HEK293T (cell line): Measurements from ENCODE around the gene ADAMTS19.
"Not testable (repeated sequence)": the region's sequence is repeated elsewhere in the genome, so short reads cannot be mapped to it uniquely, and the experiment has no call there.

ENCODE experiments used
- CTCF ChIA-PET: fragments of 350-600 bp; formaldehyde crosslinking; extraction: SDS; loops from one replicate; lab custom pipeline; 2021; ENCODE audit warnings: antibody characterized with exemption, inconsistent platforms; lab: Yijun Ruan, JAX
- POLR2A ChIA-PET: fragments of 350-600 bp; formaldehyde crosslinking; extraction: SDS; loops from one replicate; lab custom pipeline; 2020; ENCODE audit warnings: antibody characterized with exemption, inconsistent platforms; lab: Yijun Ruan, JAX
- DNase-seq: peaks from one replicate; pipeline ENCODE4 v3.0.0; 2012; ENCODE audit warnings: mixed read lengths; ENCODE audit errors: extremely low spot score
- ARNT ChIP-seq: fragments of 450-650 bp; IDR thresholded peaks from 2 replicates; pipeline ENCODE4 v1.6.1; 2017; ENCODE audit warnings: mild to moderate bottlenecking
- BHLHE40 ChIP-seq: fragments of 450-650 bp; IDR thresholded peaks from 2 replicates; pipeline ENCODE4 v1.6.1; 2016; ENCODE audit warnings: mild to moderate bottlenecking, moderate library complexity, borderline replicate concordance
- CTBP1 ChIP-seq: fragments of 450-650 bp; IDR thresholded peaks from 2 replicates; pipeline ENCODE4 v1.6.1; 2016; ENCODE audit warnings: borderline replicate concordance
- ELF4 ChIP-seq: fragments of 450-650 bp; IDR thresholded peaks from 2 replicates; pipeline ENCODE4 v1.6.1; 2017; ENCODE audit warnings: antibody characterized with exemption
- FOXA1 ChIP-seq: fragments of 450-650 bp; IDR thresholded peaks from 2 replicates; pipeline ENCODE4 v1.6.1; 2016; ENCODE audit warnings: mild to moderate bottlenecking
- FOXK2 ChIP-seq: fragments of 450-650 bp; IDR thresholded peaks from 2 replicates; pipeline ENCODE4 v1.6.1; 2016; ENCODE audit warnings: mild to moderate bottlenecking
- FOXM1 ChIP-seq: fragments of 450-650 bp; IDR thresholded peaks from 2 replicates; pipeline ENCODE4 v1.6.1; 2017; ENCODE audit warnings: mild to moderate bottlenecking, borderline replicate concordance
- HDGF ChIP-seq: fragments of 450-650 bp; IDR thresholded peaks from 2 replicates; pipeline ENCODE4 v1.6.1; 2017; ENCODE audit warnings: antibody characterized with exemption, borderline replicate concordance
- L3MBTL2 ChIP-seq: fragments of 450-650 bp; conservative IDR thresholded peaks from 2 replicates; pipeline ENCODE4 v1.6.1; 2016; ENCODE audit warnings: mild to moderate bottlenecking
- LEF1 ChIP-seq: fragments of 450-650 bp; IDR thresholded peaks from 2 replicates; pipeline ENCODE4 v1.6.1; 2017; ENCODE audit warnings: mild to moderate bottlenecking, borderline replicate concordance
- NFRKB ChIP-seq: fragments of 450-650 bp; IDR thresholded peaks from 2 replicates; pipeline ENCODE4 v1.6.1; 2016; ENCODE audit warnings: mild to moderate bottlenecking, moderate library complexity
- PKNOX1 ChIP-seq: fragments of 450-650 bp; IDR thresholded peaks from 2 replicates; pipeline ENCODE4 v1.6.1; 2016
- SP1 ChIP-seq: fragments of 450-650 bp; IDR thresholded peaks from 2 replicates; pipeline ENCODE4 v1.6.1; 2017
- SUZ12 ChIP-seq: fragments of 450-650 bp; IDR thresholded peaks from 2 replicates; pipeline ENCODE4 v1.6.1; 2016; ENCODE audit warnings: mild to moderate bottlenecking
- TARDBP ChIP-seq: fragments of 450-650 bp; IDR thresholded peaks from 2 replicates; pipeline ENCODE4 v1.6.1; 2016
- ZNF384 ChIP-seq: fragments of 450-650 bp; IDR thresholded peaks from 2 replicates; pipeline ENCODE4 v1.6.1; 2016

ADAMTS19 gene

GRCh38 chr5:129547137-129547536 lies 87.0 kb downstream of the ADAMTS19 start:
- POLR2A ChIA-PET: no interaction called here
- DNase-seq: no peak
- no peak for TF ChIP-seq FOXK2
- TF ChIP-seq SP1: no peak
- no peak for TF ChIP-seq FOXA1
- no peak for TF ChIP-seq HDGF
- TF ChIP-seq FOXM1: no peak
- no peak for TF ChIP-seq PKNOX1
- no peak for TF ChIP-seq ARNT
- no peak for TF ChIP-seq ELF4
- no peak for TF ChIP-seq NFRKB
- TF ChIP-seq CTBP1: no peak
- TF ChIP-seq ZNF384: no peak
- TF ChIP-seq BHLHE40: no peak
- no peak for TF ChIP-seq L3MBTL2
- TF ChIP-seq LEF1: no peak
- CTCF ChIA-PET: no interaction called here

- ChIA-PET CTCF (no interaction called here), POLR2A (no interaction called here)
- TF ChIP-seq PKNOX1: no peak
- no peak for TF ChIP-seq SUZ12
- no peak for TF ChIP-seq L3MBTL2
- TF ChIP-seq LEF1: no peak
- TF ChIP-seq FOXM1: no peak
- TF ChIP-seq ARNT: no peak
- no peak for TF ChIP-seq FOXK2
- TF ChIP-seq NFRKB: no peak
- TF ChIP-seq SP1: no peak
- no peak for TF ChIP-seq BHLHE40
- TF ChIP-seq CTBP1: no peak
- no peak for TF ChIP-seq ELF4
- TF ChIP-seq FOXA1: no peak
- no peak for TF ChIP-seq ZNF384
- no peak for TF ChIP-seq TARDBP
- TF ChIP-seq HDGF: no peak
- no peak for DNase-seq
These were observed 94.2 kb downstream of the ADAMTS19 start for GRCh38 chr5:129554134-129554904.

GRCh38 chr5:129563585-129563984 lies 103.5 kb downstream of the ADAMTS19 start:
- POLR2A ChIA-PET: no interaction called here
- CTCF ChIA-PET: interaction anchor here (0.5 kb wide), 2 partner anchors 94 to 106 kb away, joined by 3 read pairs; no protein-coding TSS in a partner anchor
- TF ChIP-seq BHLHE40 (no peak), FOXM1 (no peak), SUZ12 (no peak), FOXK2 (no peak), FOXA1 (no peak), SP1 (no peak), L3MBTL2 (no peak), ARNT (no peak), ZNF384 (no peak), PKNOX1 (no peak), NFRKB (no peak), LEF1 (no peak), HDGF (no peak), TARDBP (no peak), CTBP1 (no peak), ELF4 (no peak)
- no peak for DNase-seq

GRCh38 chr5:129569295-129569694 lies 109.2 kb downstream of the ADAMTS19 start:
- DNase-seq: no peak
- TF ChIP-seq SUZ12 (no peak), HDGF (no peak), TARDBP (no peak), L3MBTL2 (no peak), NFRKB (no peak), BHLHE40 (no peak), CTBP1 (no peak), FOXK2 (no peak), PKNOX1 (no peak), FOXA1 (no peak), ZNF384 (no peak), ARNT (no peak), ELF4 (no peak), SP1 (no peak), FOXM1 (no peak), LEF1 (no peak)
- ChIA-PET POLR2A (no interaction called here), CTCF (no interaction called here)

GRCh38 chr5:129572060-129572459 lies 112.0 kb downstream of the ADAMTS19 start:
- ChIA-PET POLR2A (no interaction called here), CTCF (no interaction called here)
- TF ChIP-seq FOXM1: no peak
- TF ChIP-seq FOXA1: no peak
- no peak for TF ChIP-seq HDGF
- TF ChIP-seq ELF4: no peak
- no peak for TF ChIP-seq L3MBTL2
- TF ChIP-seq NFRKB: no peak
- TF ChIP-seq SUZ12: no peak
- TF ChIP-seq ARNT: no peak
- no peak for TF ChIP-seq LEF1
- TF ChIP-seq PKNOX1: no peak
- TF ChIP-seq BHLHE40: no peak
- no peak for TF ChIP-seq FOXK2
- TF ChIP-seq ZNF384: no peak
- TF ChIP-seq CTBP1: no peak
- TF ChIP-seq SP1: no peak
- no peak for DNase-seq

GRCh38 chr5:129584496-129584895 lies 124.4 kb downstream of the ADAMTS19 start:
- CTCF ChIA-PET: interaction anchor here (0.5 kb wide), 1 partner anchor 164 kb away, joined by 3 read pairs; no protein-coding TSS in a partner anchor
- DNase-seq, POLR2A ChIA-PET: not testable (repeated sequence)
